H9 (cell line): ENCODE results near the gene NDST1. TPM values are rescaled to one million over a fixed set of nuclear protein-coding genes. Genes with fewer than 3 reads are reported as not detected.

Experiments used
- DNase-seq: peaks from one replicate; pipeline ENCODE4 v3.0.0-alpha.2; 2017
- H2AFZ ChIP-seq: one replicate; pipeline ENCODE4 v1.6.1; 2013; ENCODE audit warnings: mild to moderate bottlenecking, low read length, control low read depth, moderate library complexity
- H2AK5ac ChIP-seq: 2 replicates; pipeline ENCODE4 v1.6.1; 2013; ENCODE audit warnings: low read length, control low read depth, mixed read lengths; ENCODE audit not compliant: insufficient read length
- H2BK120ac ChIP-seq: one replicate; pipeline ENCODE4 v1.6.1; 2013; ENCODE audit warnings: low read depth, mild to moderate bottlenecking, low read length, control low read depth, inconsistent platforms; ENCODE audit not compliant: poor library complexity, severe bottlenecking
- H2BK12ac ChIP-seq: 2 replicates; pipeline ENCODE4 v1.6.1; 2013; ENCODE audit warnings: low read length, control low read depth, mixed read lengths, low read depth; ENCODE audit not compliant: insufficient read length
- H2BK15ac ChIP-seq: 2 replicates; pipeline ENCODE4 v1.6.1; 2013; ENCODE audit warnings: low read depth, low read length, control low read depth
- H2BK20ac ChIP-seq: one replicate; pipeline ENCODE4 v1.6.1; 2013; ENCODE audit warnings: low read depth, mild to moderate bottlenecking, low read length, control low read depth, inconsistent platforms; ENCODE audit not compliant: poor library complexity, severe bottlenecking
- H2BK5ac ChIP-seq: 2 replicates; pipeline ENCODE4 v1.6.1; 2013; ENCODE audit warnings: low read length, control low read depth, mixed read lengths; ENCODE audit not compliant: insufficient read length
- H3K14ac ChIP-seq: 2 replicates; pipeline ENCODE4 v1.6.1; 2013; ENCODE audit warnings: low read length, control low read depth; ENCODE audit not compliant: insufficient read depth
- H3K18ac ChIP-seq: 2 replicates; pipeline ENCODE4 v1.6.1; 2013; ENCODE audit warnings: low read depth, mild to moderate bottlenecking, mixed read lengths, low read length, control low read depth; ENCODE audit not compliant: insufficient read length
- H3K23ac ChIP-seq: 2 replicates; pipeline ENCODE4 v1.6.1; 2013; ENCODE audit warnings: low read length, control low read depth, mixed read lengths, low read depth; ENCODE audit not compliant: insufficient read length
- H3K23me2 ChIP-seq: 2 replicates; pipeline ENCODE4 v1.6.1; 2013; ENCODE audit warnings: low read depth, mild to moderate bottlenecking, mixed read lengths, low read length, control low read depth; ENCODE audit not compliant: insufficient read length, poor library complexity, severe bottlenecking
- H3K27ac ChIP-seq: 2 replicates; pipeline ENCODE4 v1.5.1; 2013; ENCODE audit warnings: low read length, control low read depth, mixed read lengths, low read depth; ENCODE audit not compliant: insufficient read length
- H3K27me3 ChIP-seq: 2 replicates; pipeline ENCODE4 v1.6.1; 2013; ENCODE audit warnings: low read length, control low read depth, inconsistent platforms; ENCODE audit not compliant: insufficient read depth
- H3K4ac ChIP-seq: 2 replicates; pipeline ENCODE4 v1.6.1; 2013; ENCODE audit warnings: low read depth, mild to moderate bottlenecking, control low read depth, inconsistent platforms, low read length, moderate library complexity
- H3K4me1 ChIP-seq: 2 replicates; pipeline ENCODE4 v1.6.1; 2013; ENCODE audit warnings: low read length, control low read depth, inconsistent platforms; ENCODE audit not compliant: insufficient read depth
- H3K4me2 ChIP-seq: 2 replicates; pipeline ENCODE4 v1.6.1; 2013; ENCODE audit warnings: low read length, control low read depth, mixed read lengths; ENCODE audit not compliant: insufficient read length, insufficient read depth
- H3K56ac ChIP-seq: 2 replicates; pipeline ENCODE4 v1.6.1; 2013; ENCODE audit warnings: low read depth, mild to moderate bottlenecking, mixed read lengths, low read length, control low read depth; ENCODE audit not compliant: insufficient read length
- H3K79me1 ChIP-seq: 2 replicates; pipeline ENCODE4 v1.6.1; 2013; ENCODE audit warnings: low read depth, mild to moderate bottlenecking, moderate library complexity, low read length, control low read depth, inconsistent platforms; ENCODE audit not compliant: insufficient read depth, poor library complexity, severe bottlenecking
- H3K79me2 ChIP-seq: 2 replicates; pipeline ENCODE4 v1.6.1; 2013; ENCODE audit warnings: low read length, control low read depth, inconsistent platforms; ENCODE audit not compliant: insufficient read depth
- H3K9ac ChIP-seq: 2 replicates; pipeline ENCODE4 v1.6.1; 2013; ENCODE audit warnings: low read length, control low read depth, mixed read lengths; ENCODE audit not compliant: insufficient read length; ENCODE audit errors: extremely low read depth
- H3K9me3 ChIP-seq: one replicate; pipeline ENCODE4 v1.6.1; 2013; ENCODE audit warnings: low read depth, low read length, inconsistent platforms; ENCODE audit not compliant: control insufficient read depth
- H3T11ph ChIP-seq: one replicate; pipeline ENCODE4 v1.6.1; 2013; ENCODE audit warnings: mild to moderate bottlenecking, low read length, control low read depth, inconsistent platforms
- H4K20me1 ChIP-seq: one replicate; pipeline ENCODE4 v1.6.1; 2013; ENCODE audit not compliant: control insufficient read depth, insufficient read length, insufficient read depth
- H4K5ac ChIP-seq: 2 replicates; pipeline ENCODE4 v1.6.1; 2013; ENCODE audit warnings: low read depth, mild to moderate bottlenecking, mixed read lengths, low read length, control low read depth; ENCODE audit not compliant: insufficient read length
- H4K8ac ChIP-seq: replicated peaks from 2 replicates; pipeline ENCODE4 v1.6.1; 2013; ENCODE audit warnings: low read length, control low read depth, mixed read lengths, low read depth; ENCODE audit not compliant: insufficient read length
- H4K91ac ChIP-seq: 2 replicates; pipeline ENCODE4 v1.6.1; 2013; ENCODE audit warnings: low read depth, mild to moderate bottlenecking, moderate library complexity, mixed read lengths, low read length, control low read depth; ENCODE audit not compliant: insufficient read length
- H3K27ac Mint-ChIP-seq, 3 experiments: 2 replicates in 2 of 3; 3 replicates in 1 of 3; pipeline ENCODE4 v1.8.0; 2020 to 2021; ENCODE audit warnings: mixed read lengths in 3 of 3, mild to moderate bottlenecking in 1 of 3, moderate library complexity in 1 of 3
- H3K27me3 Mint-ChIP-seq: 2 replicates; pipeline ENCODE4 v1.8.0; 2021; ENCODE audit warnings: low read depth, mild to moderate bottlenecking, moderate library complexity, mixed read lengths
- H3K36me3 Mint-ChIP-seq, 3 experiments: 2 replicates in 2 of 3; 3 replicates in 1 of 3; pipeline ENCODE4 v1.8.0; 2020 to 2021; ENCODE audit warnings: low read depth in 3 of 3, mixed read lengths in 3 of 3; ENCODE audit not compliant: insufficient read depth in 1 of 3
- H3K4me1 Mint-ChIP-seq, 2 experiments: 2 replicates each; pipeline ENCODE4 v1.8.0; 2020; ENCODE audit warnings: mixed read lengths in 2 of 2
- H3K4me3 Mint-ChIP-seq, 2 experiments: 2 replicates in 1 of 2; 3 replicates in 1 of 2; pipeline ENCODE4 v1.8.0; 2020 to 2021; ENCODE audit warnings: mild to moderate bottlenecking in 2 of 2, mixed read lengths in 2 of 2, moderate library complexity in 1 of 2
- H3K9me3 Mint-ChIP-seq, 2 experiments: 2 replicates in 1 of 2; 3 replicates in 1 of 2; pipeline ENCODE4 v1.8.0; 2020; ENCODE audit warnings: mild to moderate bottlenecking in 2 of 2, mixed read lengths in 2 of 2, moderate library complexity in 1 of 2
- WGBS: extraction: QIAGEN DNeasy Blood & Tissue Kit; methylation state at CpG from one replicate; pipeline ENCODE4 v1.1.7; 2013; ENCODE audit warnings: missing lambda C conversion rate, low lambda C conversion rate, mixed read lengths; ENCODE audit not compliant: insufficient read length; ENCODE audit errors: extremely low coverage; 5-methylcytosine and 5-hydroxymethylcytosine counted together
- total RNA-seq: library from RNA; stranded (reverse); gene quantifications from 2 replicates; pipeline ENCODE4 v1.2.1, GENCODE V29; 2021
- TF ChIP-seq, protein P1 (sequence below): fragments of 200-600 bp; sonication (generic); conservative IDR thresholded peaks from 3 replicates; pipeline ENCODE4 v1.8.0; 2021; ENCODE audit warnings: antibody characterized with exemption, mild to moderate bottlenecking

NDST1 gene
- total RNA-seq, 1 experiment from 2014 or later = 65.5 TPM

DNA sequence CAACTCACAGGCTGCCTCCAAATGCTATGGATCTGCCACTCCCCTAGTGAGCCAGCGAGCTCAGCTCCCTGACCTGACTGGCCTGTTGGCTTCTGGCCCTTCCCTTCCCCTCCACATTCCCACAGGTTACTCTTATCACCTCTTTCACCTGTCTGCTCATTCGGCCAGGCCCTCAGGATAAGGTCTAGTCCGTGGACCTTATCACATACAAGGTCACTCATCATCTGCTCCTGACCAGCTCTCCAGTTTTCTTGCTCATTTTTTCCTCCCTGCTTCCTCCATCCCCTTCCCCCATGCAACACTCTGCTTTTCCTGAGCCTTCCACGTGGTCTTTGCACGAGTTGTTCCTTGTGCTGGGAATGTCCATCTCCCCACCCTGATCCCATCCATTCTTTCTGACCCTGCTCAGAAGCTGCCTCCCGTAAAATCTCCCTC is 25.9 kb upstream of the NDST1 start:
- Mint-ChIP-seq H3K36me3 (no peaks in the 10 kb centered on the region), H3K4me1 (peaks cover 30 to 33% of the 10 kb centered on the region in 2 experiments), H3K27ac (0 out of 7 replicates have a peak overlapping the region, but pooled peaks of 1 of the 3 experiments have one; percentile 42), H3K27me3 (no peaks in the 10 kb centered on the region), H3K9me3 (no peaks in the 10 kb centered on the region), H3K4me3 (no peak overlapping the region; a peak in 2 of 5 replicates)
- Histone ChIP-seq H3K79me2 (peaks cover 1% of the 10 kb centered on the region; the same call in 1 of the 2 replicates), H3K23me2 (no peaks in the 10 kb centered on the region), H4K91ac (no peak overlapping the region), H4K8ac (no peak overlapping the region), H3K56ac (no peak overlapping the region), H4K20me1 (no peaks in the 10 kb centered on the region), H3K27me3 (no peaks in the 10 kb centered on the region), H3K4ac (no peak overlapping the region), H3K18ac (no peak overlapping the region), H2BK12ac (no peak overlapping the region), H3K9me3 (no peaks in the 10 kb centered on the region), H3T11ph (no peak overlapping the region), H3K14ac (peak overlapping the region; percentile 28; the same call in 1 of the 2 replicates), H3K27ac (no peak overlapping the region), H3K79me1 (no peaks in the 10 kb centered on the region), H2BK120ac (no peak overlapping the region), H3K23ac (no peak overlapping the region), H2BK5ac (no peak overlapping the region), H2AFZ (no peak overlapping the region), H3K4me2 (no peak overlapping the region), H2BK15ac (no peak overlapping the region), H2BK20ac (no peak overlapping the region), H4K5ac (no peak overlapping the region), H3K4me1 (peaks cover 9% of the 10 kb centered on the region), H3K9ac (no peak overlapping the region), H2AK5ac (no peak overlapping the region)
- WGBS = no CpG with 5 or more reads among the region's 6 CpGs
- TF ChIP-seq, protein P1, sequence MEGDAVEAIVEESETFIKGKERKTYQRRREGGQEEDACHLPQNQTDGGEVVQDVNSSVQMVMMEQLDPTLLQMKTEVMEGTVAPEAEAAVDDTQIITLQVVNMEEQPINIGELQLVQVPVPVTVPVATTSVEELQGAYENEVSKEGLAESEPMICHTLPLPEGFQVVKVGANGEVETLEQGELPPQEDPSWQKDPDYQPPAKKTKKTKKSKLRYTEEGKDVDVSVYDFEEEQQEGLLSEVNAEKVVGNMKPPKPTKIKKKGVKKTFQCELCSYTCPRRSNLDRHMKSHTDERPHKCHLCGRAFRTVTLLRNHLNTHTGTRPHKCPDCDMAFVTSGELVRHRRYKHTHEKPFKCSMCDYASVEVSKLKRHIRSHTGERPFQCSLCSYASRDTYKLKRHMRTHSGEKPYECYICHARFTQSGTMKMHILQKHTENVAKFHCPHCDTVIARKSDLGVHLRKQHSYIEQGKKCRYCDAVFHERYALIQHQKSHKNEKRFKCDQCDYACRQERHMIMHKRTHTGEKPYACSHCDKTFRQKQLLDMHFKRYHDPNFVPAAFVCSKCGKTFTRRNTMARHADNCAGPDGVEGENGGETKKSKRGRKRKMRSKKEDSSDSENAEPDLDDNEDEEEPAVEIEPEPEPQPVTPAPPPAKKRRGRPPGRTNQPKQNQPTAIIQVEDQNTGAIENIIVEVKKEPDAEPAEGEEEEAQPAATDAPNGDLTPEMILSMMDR = no peak
- DNase-seq = no peak
